GM18873 (cell line): ENCODE measurements around the gene ZFP64.
"Not testable (repeated sequence)": the region's sequence is repeated elsewhere in the genome, so short reads cannot be mapped to it uniquely, and the experiment has no call there.

Source experiments
- ATAC-seq: cut with Tn5 transposase; IDR thresholded peaks from one replicate; pipeline ENCODE4 v1.9.1; 2021; ENCODE audit warnings: mild to moderate bottlenecking, moderate library complexity, moderate number of reproducible peaks; ENCODE audit not compliant: unreplicated experiment, low FRiP score

ZFP64 gene

GRCh38 chr20:52167232-52167840, 24.2 kb downstream of the ZFP64 start:
- no peak for ATAC-seq

DNA sequence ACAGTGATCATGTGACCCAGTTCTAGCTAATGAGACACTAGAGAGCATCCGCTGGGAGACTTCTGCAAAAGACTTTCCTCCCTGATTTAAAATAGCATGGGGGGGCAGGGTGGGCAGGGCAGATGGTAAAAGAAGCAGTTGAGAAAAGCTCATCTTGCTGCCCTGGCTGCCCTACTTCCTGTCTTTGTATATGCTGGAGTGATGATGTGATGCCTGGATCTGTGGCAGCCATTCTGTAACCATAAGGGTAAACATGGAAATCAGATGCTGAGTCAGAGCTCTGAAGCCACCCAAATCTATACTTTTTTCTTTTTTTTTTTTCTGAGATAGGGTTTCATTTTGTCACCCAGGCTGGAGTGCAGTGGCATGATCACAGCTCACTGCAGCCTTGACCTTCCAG, 25.4 kb downstream of the ZFP64 start:
- ATAC-seq, result no peak

DNA sequence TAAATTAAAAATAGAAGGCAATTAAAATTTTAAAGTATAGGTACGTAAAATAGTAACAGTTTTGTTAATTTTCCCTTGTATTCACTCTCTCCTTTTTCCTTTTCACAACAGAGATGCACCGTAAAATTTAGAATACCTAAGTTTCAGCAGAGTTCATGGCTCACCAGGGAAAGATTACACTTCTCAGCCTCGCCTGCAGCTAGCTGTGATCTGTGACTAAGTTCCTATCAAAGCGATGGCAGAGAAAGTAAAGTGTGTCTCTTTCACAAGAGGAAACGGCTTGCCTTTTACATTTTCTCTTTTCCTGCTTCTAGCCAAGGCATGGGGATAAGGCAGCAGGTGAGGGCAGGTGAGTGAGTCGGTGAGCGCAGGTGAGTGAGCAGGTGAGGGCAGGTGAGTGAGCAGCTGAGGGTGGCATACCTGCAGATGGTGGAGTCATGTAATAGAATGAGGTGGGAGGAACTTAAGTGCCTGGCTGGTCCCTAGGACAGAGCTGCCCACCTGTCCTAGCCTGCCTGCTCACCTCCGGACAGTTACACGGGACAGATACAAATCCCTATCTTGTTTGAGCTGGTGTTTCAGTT, 30.9 kb downstream of the ZFP64 start:
- ATAC-seq, result no peak

- ATAC-seq, result no peak
Observed at GRCh38 chr20:52160049-52160570, 31.5 kb downstream of the ZFP64 start.

DNA sequence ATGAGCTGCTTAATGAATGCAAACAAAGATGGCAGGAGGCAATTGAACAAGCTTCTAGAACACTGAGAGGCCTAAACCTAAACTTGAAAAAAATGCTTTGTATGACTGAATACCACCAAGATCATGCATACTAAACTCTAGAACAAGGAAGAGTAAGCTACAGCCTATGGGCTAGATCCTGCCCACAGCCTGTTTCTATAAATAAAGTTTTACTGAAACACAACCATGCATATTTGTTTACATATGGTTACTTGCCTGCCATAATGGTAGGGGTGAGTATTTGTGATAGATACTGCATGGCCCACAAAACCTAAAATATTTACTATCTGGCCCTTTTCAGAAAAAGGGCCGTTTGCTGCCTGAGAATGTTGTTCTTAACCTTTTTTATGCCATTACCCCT, 37.0 kb downstream of the ZFP64 start:
- ATAC-seq, result no peak

DNA sequence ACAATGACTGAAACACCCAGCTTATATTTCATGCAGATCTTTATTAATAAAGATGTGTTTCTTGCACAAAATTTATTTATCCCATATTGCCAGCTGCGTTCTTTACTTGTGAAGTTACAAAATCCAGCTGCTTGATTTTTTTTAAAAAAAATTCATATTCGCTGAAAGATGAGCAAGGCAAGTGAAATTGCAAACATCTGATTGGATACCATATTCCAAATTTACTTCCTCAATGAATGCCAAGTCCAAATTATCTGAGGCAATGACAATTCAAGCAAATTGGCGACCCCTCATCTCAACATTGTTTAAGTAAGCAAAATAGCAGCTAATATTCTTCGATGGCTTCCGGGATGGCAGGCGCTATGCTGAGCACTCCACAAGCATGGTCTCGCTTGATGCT, 37.7 kb downstream of the ZFP64 start:
- ATAC-seq, result no peak

DNA sequence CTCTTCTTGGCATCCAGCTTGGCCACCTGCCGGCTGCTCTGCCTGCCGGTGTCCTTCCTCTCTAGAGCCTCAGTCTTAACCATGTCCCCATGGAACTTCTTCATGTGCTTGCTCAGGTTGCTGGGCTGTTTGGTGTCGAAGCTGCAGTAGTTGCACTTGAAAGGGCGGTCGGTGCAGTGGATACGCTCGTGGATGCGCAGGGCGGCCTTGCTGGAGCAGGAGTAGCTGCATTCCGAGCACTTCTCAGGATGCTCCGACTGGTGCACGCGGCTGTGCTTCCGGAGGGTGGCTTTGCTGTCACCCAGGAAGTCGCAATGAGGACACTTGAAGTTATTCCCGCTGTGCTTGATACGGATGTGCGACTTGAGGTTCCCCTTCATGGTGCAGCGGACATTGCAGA, 38.7 kb downstream of the ZFP64 start:
- no peak for ATAC-seq

- no peak for ATAC-seq
Observed at GRCh38 chr20:52152416-52152815, 39.2 kb downstream of the ZFP64 start.

GRCh38 chr20:52150440-52151258, 40.9 kb downstream of the ZFP64 start:
- no peak for ATAC-seq

- ATAC-seq, result no peak
Observed at GRCh38 chr20:52145587-52145986, 46.0 kb downstream of the ZFP64 start.

DNA sequence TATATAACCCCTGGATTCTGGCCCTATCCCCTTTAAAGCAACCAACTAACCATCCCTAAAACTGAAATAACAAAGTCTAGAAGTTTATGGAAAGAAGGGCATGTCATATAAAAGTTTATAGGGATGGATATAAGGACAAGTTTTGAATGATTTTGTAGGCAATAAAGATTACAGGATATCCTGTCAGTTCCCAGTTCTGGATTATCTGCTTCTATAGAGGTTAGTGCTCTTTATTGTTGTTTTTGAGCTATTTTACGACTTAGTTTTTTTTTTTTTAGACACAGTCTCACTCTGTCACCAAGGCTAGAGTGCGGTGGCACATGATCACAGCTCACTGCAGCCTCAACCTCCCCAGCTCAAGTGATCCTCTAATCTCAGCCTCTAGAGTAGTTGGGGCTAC, 48.3 kb downstream of the ZFP64 start:
- ATAC-seq, result no peak

DNA sequence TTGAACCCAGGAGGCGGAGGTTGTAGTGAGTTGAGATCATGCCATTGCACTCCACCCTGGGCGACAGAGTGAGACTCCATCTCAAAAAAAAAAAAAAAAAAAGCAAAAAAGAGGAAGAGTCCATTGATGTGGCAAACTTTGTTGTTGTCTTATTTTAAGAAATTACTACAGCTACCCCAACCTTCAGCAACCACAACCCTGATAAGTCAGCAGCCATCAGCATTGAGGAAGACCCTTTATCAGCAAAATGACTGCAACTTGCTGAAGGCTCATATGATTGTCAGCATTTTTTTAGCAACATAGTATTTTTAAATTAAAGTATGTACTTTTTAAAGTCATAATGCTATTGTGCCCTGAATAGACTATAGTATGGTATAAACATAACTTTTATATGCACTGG, 48.8 kb downstream of the ZFP64 start:
- ATAC-seq, result no peak

- ATAC-seq, result no peak
Observed at GRCh38 chr20:52139986-52140385, 51.6 kb downstream of the ZFP64 start.

- no peak for ATAC-seq
Observed at GRCh38 chr20:52137850-52138249, 53.7 kb downstream of the ZFP64 start.

DNA sequence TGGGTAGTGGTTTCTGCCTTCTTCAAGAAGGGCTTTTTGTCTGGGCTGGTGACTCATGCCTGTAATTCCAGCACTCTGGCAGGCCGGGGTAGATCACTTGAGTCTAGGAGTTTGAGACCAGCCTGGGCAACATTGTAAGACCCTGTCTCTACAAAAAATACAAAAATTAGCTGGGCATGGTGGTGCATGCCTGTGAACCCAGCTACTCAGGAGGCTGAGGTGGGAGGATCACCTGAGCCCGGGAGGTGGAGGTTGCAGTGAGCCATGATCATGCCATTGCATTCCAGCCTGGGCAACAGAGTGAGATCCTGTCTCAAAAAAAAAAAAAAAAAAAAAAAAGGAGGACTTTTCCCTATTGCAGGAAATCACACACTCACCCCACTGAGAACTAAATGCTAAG, 57.9 kb downstream of the ZFP64 start:
- not testable (repeated sequence) for ATAC-seq

DNA sequence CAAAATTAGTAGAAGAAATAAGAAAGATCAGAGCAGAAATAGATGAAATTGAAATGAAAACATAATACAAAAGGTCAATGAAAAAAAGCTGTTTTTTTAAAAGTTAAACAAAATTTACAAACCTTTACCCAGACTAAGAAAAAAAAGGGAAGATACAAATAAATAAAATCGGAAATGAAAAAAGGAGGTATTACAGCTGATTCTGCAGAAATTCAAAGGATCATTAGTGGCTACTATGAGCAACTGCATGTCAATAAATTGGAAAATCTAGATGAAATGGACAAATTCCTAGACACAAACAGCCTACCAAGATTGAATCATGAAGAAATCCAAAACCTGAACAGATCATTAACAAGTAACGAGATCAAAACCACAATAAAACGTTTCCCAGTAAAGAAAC, 59.2 kb downstream of the ZFP64 start:
- ATAC-seq, result no peak

DNA sequence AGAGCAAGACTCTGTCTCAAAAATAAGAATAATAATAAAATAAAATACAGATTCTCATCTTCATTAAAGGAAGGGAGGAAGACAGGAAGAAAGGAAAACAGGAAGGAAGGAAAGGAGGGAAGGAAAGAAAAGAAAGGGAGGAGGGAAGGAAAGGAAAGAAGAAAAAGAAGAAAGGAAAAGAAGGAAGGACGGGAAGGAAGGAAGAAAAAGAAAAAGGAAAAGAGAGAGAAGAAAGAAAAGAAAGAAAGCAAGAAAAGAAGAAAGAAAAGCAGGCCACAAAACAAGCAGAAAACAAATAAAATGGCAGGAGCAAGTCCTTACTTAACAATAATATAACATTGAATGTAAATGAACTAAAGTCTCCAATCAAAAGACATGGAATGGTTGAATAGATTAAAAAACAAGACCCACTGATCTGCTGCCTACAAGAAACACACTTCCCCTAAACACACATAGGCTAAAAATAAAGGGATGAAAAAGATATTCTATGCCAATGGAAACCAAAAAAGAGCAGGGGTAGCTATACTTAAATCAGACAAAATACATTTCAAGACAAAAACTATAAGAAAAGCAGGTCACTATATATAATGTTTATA, 60.4 kb downstream of the ZFP64 start:
- no peak for ATAC-seq

- no peak for ATAC-seq
Observed at GRCh38 chr20:52130406-52130805, 61.2 kb downstream of the ZFP64 start.

DNA sequence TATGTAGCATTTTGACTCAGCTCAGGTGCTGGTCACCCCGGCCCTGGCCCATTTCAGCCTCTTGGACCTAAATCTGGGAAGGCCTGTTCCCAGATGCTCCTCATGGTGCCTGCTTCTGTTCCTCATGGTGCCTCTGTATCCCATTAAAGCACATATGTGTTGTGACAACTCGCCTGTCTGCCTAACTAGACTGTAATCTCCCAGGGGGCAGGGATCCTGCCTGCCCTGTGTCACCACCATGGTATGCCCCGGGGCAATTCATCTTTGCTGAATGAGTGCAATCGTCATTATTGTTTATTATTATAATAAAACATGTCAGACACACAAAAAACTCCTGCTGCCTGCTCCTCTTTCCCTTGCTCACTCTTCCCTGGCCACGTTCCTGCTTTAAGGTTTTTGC, 62.0 kb downstream of the ZFP64 start:
- no peak for ATAC-seq

- ATAC-seq, result no peak
Observed at GRCh38 chr20:52127309-52127708, 64.3 kb downstream of the ZFP64 start.

- ATAC-seq, result no peak
Observed at GRCh38 chr20:52124821-52125220, 66.8 kb downstream of the ZFP64 start.
